Activated naive CD4-positive, alpha-beta T cell treated with anti-CD3 and anti-CD28 coated beads, Interleukin-2, amount 50 U/mL, for 72 hours (primary cell): ENCODE measurements around the gene NDUFS1. TPM values are rescaled to one million over a fixed set of nuclear protein-coding genes. Genes with fewer than 3 reads are reported as not detected.
"Not testable (repeated sequence)": the region's sequence is repeated elsewhere in the genome, so short reads cannot be mapped to it uniquely, and the experiment has no call there.

ENCODE experiments used
- ATAC-seq, 2 donors: fragments of 150-1000 bp; cut with Tn5 transposase; 2 replicates each; pipeline ENCODE4 v1.10.0; 2021; ENCODE audit warnings: mild to moderate bottlenecking in 2 of 2, moderate library complexity in 2 of 2
- DNase-seq, 2 donors: peaks; one replicate each; pipeline ENCODE4 v3.0.0; 2021 to 2022; ENCODE audit warnings: low spot score in 2 of 2
- H3K27ac Mint-ChIP-seq, 2 donors: one replicate each; pipeline ENCODE4 v1.8.0; 2022; ENCODE audit warnings: mild to moderate bottlenecking in 2 of 2, mixed read lengths in 2 of 2
- H3K36me3 Mint-ChIP-seq, 2 donors: one replicate each; pipeline ENCODE4 v1.8.0; 2022; ENCODE audit warnings: mixed read lengths in 2 of 2
- H3K9me3 Mint-ChIP-seq, 2 donors: one replicate each; pipeline ENCODE4 v1.8.0; 2022; ENCODE audit warnings: mixed read lengths in 2 of 2
- total RNA-seq, 2 donors: library from RNA; stranded (reverse); gene quantifications; one replicate each; pipeline ENCODE4 v1.2.3, GENCODE V29; 2022

The NDUFS1 gene
- total RNA-seq, 2 donors from 2014 or later: 86.5 to 132 TPM

- Mint-ChIP-seq H3K9me3 (no peaks in the 10 kb centered on the region), H3K36me3 (peaks cover 0 to 6% of the 10 kb centered on the region in 2 donors), H3K27ac (no peak overlapping the region)
- DNase-seq (no peak), ATAC-seq (peak in 1 of 2 donors; percentile 46)
Observed at GRCh38 chr2:206127656-206128055, 31.6 kb downstream of the NDUFS1 start.

- Mint-ChIP-seq H3K9me3 (peaks cover 0 to 3% of the 10 kb centered on the region in 2 donors), H3K36me3 (peaks cover 5 to 21% of the 10 kb centered on the region in 2 donors), H3K27ac (no peak overlapping the region)
- DNase-seq: no peak
- no peak for ATAC-seq
Observed at GRCh38 chr2:206125901-206126300, 33.3 kb downstream of the NDUFS1 start.

DNA sequence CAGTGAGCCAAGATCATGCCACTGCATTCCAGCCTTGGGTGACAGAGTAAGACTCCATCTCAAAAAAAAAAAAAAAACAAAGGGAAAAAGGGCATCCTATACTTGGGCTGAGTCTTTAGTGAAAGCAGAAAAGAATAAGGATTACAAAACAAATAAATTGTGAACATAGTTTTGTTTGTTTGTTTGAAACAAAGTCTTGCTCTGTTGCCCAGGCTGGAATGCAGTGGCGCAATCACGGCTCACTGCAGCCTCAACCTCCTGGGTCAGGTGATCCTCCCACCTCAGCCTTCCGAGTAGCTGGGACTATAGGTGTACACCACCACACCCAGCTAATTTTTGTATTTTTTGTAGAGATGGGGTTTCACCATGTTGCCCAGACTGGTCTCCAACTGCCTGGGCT is 36.7 kb downstream of the NDUFS1 start:
- ATAC-seq, H3K27ac Mint-ChIP-seq, DNase-seq, H3K9me3 Mint-ChIP-seq: not testable (repeated sequence)
- H3K36me3 Mint-ChIP-seq: peaks cover 14 to 32% of the 10 kb centered on the region in 2 donors

GRCh38 chr2:206116278-206116677 is 43.0 kb downstream of the NDUFS1 start:
- H3K9me3 Mint-ChIP-seq: peaks cover 3 to 5% of the 10 kb centered on the region in 2 donors
- ATAC-seq (no peak), DNase-seq (no peak)
- peaks cover 27 to 38% of the 10 kb centered on the region in 2 donors for H3K36me3 Mint-ChIP-seq
- H3K27ac Mint-ChIP-seq: peak overlapping the region in 1 of 2 donors; percentile 22

DNA sequence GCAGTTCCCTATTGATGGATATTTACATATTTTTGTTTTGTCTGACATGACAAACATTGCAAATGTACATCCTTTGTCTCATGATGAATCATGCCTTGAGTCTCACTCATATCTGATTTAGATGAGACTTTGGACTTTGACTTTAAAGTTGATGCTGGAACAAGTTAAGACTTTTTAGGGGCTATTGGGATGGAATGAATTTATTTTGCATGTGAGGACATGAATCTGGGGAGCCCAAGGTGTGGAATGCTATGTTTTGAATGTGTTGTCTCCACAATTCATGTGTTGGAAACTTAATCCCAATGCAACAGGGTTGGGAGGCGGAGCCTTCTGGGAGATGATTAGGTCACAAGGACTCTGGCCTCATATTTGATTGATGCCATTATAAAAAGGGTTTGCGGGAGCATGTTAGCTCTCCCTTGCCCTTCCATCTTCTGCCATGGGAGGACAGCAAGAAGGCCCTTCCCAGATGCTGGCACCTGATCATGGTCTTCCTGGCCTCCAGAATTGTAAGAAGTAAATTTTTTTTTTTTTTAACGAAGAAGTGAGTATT is 44.1 kb downstream of the NDUFS1 start:
- DNase-seq (no peak), ATAC-seq (no peak)
- Mint-ChIP-seq H3K9me3 (peaks cover 0 to 5% of the 10 kb centered on the region in 2 donors), H3K27ac (peak overlapping the region in 1 of 2 donors; percentile 18), H3K36me3 (peaks cover 18 to 26% of the 10 kb centered on the region in 2 donors)

GRCh38 chr2:206112846-206113547 is 46.2 kb downstream of the NDUFS1 start:
- H3K36me3 Mint-ChIP-seq: peaks cover 15 to 22% of the 10 kb centered on the region in 2 donors
- ATAC-seq: no peak

GRCh38 chr2:206112108-206112507 is 47.1 kb downstream of the NDUFS1 start:
- Mint-ChIP-seq H3K9me3 (peaks cover 0 to 5% of the 10 kb centered on the region in 2 donors), H3K36me3 (peaks cover 15 to 22% of the 10 kb centered on the region in 2 donors), H3K27ac (no peak overlapping the region)
- DNase-seq: no peak
- ATAC-seq: no peak

More at GRCh38 chr2:206112846-206113547, 46.2 kb downstream of the NDUFS1 start:
- Mint-ChIP-seq H3K27ac (no peak overlapping the region), H3K9me3 (peaks cover 0 to 5% of the 10 kb centered on the region in 2 donors)
- DNase-seq: no peak

DNA sequence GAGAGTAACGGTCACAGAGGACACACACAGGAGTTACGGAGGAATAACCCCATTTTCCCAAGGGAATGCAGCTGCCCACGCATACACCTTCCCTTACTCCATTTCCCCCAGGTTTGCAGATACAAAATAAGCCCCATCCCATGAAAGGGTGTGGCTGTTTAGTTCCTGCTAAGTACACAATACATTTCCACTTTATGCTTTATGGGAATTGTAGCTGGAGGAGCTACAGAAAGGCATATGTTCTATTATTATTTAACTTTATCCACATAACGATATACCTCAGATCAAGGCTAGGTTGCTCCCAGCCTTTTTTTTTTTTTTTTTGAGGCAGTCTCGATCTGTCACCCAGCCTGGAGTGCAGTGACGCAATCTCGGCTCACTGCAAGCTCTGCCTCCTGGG is 50.5 kb downstream of the NDUFS1 start:
- Mint-ChIP-seq H3K36me3 (peaks cover 10% of the 10 kb centered on the region in 2 donors), H3K9me3 (peaks cover 0 to 5% of the 10 kb centered on the region in 2 donors), H3K27ac (no peak overlapping the region)
- ATAC-seq (no peak), DNase-seq (no peak)

- H3K27ac Mint-ChIP-seq: peak overlapping the region in 1 of 2 donors; percentile 20
- DNase-seq: no peak
- H3K36me3 Mint-ChIP-seq: no peaks in the 10 kb centered on the region
- ATAC-seq: no peak
- H3K9me3 Mint-ChIP-seq: no peaks in the 10 kb centered on the region
Observed at GRCh38 chr2:206105541-206105940, 53.7 kb downstream of the NDUFS1 start.

DNA sequence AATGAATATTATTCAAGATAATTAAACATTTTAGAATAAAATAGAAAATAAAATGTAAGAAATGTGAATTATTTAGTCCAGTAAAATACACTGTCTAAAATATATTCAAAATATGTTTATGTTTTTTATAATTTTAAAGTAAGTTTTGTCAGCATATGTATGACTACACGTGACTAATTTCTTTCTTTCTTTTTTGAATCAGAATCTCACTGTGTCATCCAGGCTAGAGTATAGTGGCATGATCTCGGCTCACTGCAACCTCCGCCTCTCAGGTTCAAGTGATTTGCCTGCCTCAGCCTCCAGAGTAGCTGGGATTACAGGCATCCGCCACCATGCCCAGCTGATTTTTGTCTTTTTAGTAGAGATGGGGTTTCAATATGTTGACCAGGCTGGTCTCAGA is 54.2 kb downstream of the NDUFS1 start:
- no peak overlapping the region for H3K27ac Mint-ChIP-seq
- DNase-seq (no peak), ATAC-seq (peak in 1 of 2 donors; percentile 63)
- no peaks in the 10 kb centered on the region for H3K9me3 Mint-ChIP-seq
- no peaks in the 10 kb centered on the region for H3K36me3 Mint-ChIP-seq

DNA sequence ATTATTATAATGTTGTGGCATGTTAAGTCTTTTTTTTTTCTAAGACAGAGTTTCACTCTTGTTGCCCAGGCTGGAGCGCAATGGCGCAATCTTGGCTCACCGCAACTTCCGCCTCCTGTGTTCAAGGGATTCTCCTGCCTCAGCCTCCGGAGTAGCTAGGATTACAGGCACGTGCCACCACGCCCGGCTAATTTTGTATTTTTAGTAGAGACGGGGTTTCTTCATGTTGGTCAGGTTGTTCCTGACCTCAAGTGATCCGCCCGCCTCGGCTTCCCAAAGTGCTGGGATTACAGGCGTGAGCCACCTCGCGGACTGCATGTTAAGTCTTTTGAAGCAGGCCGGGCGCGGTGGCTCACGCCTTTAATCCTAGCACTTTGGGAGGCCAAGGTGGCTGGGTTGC is 60.4 kb downstream of the NDUFS1 start:
- not testable (repeated sequence) for H3K27ac Mint-ChIP-seq, H3K9me3 Mint-ChIP-seq, DNase-seq, ATAC-seq, H3K36me3 Mint-ChIP-seq

GRCh38 chr2:206098471-206098870 is 60.8 kb downstream of the NDUFS1 start:
- DNase-seq (no peak), ATAC-seq (no peak)
- Mint-ChIP-seq H3K9me3 (no peaks in the 10 kb centered on the region), H3K27ac (no peak overlapping the region), H3K36me3 (no peaks in the 10 kb centered on the region)

DNA sequence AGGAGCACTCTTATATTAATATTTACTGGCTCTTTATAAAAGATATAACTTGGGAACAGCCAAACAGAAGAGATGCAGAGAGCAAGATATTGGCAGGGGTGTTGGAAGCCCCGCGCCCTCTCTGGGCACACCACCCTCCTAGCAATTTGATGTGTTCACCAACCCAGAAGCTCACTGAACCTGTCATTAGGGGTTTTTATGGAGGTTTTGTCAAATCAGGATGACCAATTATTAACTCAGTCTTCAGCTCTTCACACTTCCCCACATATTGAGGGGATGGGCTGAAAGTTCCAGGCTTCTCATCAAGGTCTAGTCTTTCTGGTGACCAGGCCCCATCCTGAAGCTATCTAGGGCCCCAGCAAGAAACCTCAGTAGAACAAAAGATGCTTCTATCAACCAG is 62.4 kb downstream of the NDUFS1 start:
- Mint-ChIP-seq H3K9me3 (no peaks in the 10 kb centered on the region), H3K27ac (no peak overlapping the region), H3K36me3 (no peaks in the 10 kb centered on the region)
- DNase-seq (no peak), ATAC-seq (no peak)

DNA sequence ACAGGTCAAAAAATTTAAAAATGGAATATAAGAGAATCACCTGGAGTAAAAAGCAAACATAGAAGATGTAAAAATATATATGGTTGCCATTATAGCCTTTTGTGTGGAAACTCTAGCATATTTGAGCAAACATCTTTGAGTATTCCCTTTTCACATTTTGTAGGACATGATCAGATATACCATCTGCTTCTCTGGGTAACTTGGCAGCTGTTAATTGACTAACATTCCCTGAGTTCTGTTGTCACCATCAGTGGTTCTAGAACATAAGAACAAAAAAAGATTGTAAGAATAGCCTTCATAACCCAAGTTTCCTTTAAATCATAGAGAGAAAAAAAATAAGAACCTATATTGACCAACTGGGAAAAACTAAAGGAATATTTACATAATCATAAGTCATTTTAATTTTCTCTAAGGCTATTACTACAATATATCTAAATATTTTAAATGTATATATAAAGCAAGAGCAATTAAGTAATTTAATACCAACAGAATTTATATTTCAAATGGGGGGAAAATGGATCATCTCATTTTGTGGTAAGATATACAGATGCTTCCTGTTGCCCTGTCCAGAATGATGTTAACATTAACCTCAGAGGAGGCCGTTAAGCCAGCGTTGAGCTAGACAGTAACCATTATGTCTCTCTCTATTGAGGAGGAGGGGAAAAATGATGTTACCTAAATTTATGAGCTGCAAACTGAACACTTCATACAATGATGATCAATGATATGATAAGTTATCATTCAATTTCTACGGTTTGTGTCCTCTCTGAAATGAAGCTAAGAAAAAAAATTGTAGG is 63.5 kb downstream of the NDUFS1 start:
- H3K36me3 Mint-ChIP-seq: no peaks in the 10 kb centered on the region

DNA sequence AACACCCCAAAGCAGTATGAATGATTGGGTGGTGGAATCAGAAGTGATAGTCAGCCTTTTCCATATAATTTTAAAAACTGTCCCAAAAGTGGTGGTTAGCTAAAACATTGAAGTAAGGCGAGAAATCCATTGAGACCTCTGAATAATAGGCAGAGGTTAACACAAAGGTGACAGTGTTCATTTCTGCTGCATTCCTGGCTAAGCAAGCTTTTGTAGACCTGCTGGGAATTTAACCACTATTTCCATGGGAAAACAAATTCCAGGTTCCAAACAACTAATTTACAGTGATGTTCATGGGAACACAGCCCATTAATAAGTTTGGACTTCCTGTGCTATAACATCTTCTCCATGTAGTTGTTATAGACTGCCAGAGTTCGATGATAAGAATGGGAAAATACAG is 66.9 kb downstream of the NDUFS1 start:
- H3K9me3 Mint-ChIP-seq: no peaks in the 10 kb centered on the region
- no peaks in the 10 kb centered on the region for H3K36me3 Mint-ChIP-seq
- DNase-seq (no peak), ATAC-seq (no peak)
- H3K27ac Mint-ChIP-seq: peak overlapping the region; percentile 25 to 59

More for the DNA sequence above, 63.5 kb downstream of the NDUFS1 start:
- DNase-seq (no peak), ATAC-seq (no peak)
- Mint-ChIP-seq H3K9me3 (no peaks in the 10 kb centered on the region), H3K27ac (no peak overlapping the region)

GRCh38 chr2:206088248-206088647 is 71.0 kb downstream of the NDUFS1 start:
- Mint-ChIP-seq H3K9me3 (no peaks in the 10 kb centered on the region), H3K27ac (no peak overlapping the region), H3K36me3 (peaks cover 13 to 15% of the 10 kb centered on the region in 2 donors)
- DNase-seq: no peak
- ATAC-seq: no peak

DNA sequence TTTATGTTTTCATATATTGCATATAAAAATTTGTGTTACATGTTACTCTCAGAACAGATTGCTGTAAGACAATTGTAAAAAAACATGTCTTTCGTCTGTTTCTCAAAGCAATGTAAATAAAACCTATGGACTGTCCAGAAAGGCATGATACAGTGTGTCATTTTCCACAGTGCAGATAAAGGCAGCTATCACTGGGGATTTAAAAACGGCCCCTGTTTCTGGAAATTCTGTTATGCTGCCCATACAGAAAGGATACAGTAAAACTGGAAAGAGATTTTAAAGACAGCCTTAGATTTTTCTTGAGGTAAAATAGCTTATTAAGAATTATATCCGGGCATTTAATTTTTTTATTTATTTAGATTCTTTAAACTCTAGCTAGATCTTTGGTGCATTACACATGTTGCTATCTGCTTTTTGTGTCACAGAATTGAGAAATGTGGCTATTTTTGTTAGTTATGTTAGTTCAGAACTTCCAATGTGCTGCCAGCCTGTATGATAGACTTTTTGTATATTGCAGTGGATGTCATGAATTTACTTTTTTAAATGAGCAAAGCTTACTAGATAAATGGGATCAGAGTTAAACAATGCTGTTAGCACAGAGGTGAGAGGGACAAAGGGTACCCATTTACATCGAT is 72.4 kb downstream of the NDUFS1 start:
- Mint-ChIP-seq H3K36me3 (peaks cover 13 to 15% of the 10 kb centered on the region in 2 donors), H3K27ac (peak overlapping the region; percentile 24 to 97), H3K9me3 (no peaks in the 10 kb centered on the region)
- ATAC-seq (no peak), DNase-seq (no peak)
